H1 (cell line): ENCODE results near the gene LFNG. TPM values are rescaled to one million over a fixed set of nuclear protein-coding genes. Genes with fewer than 3 reads are reported as not detected.

Source experiments
- CTCF ChIA-PET: fragments of 300-600 bp; sonication (Branson Sonifier 250); formaldehyde crosslinking; loops from one replicate; lab custom pipeline; 2021; ENCODE audit not compliant: partially characterized antibody; lab: Charles Lee
- POLR2A ChIA-PET: fragments of 300-600 bp; sonication (Branson Sonifier 250); formaldehyde crosslinking; loops from one replicate; lab custom pipeline; 2021; ENCODE audit warnings: inconsistent platforms; ENCODE audit not compliant: partially characterized antibody; lab: Charles Lee
- DNase-seq, 2 experiments: peaks; one replicate each; pipeline versions ENCODE4 v3.0.0 to v3.0.0-alpha.2; 2010 to 2022; ENCODE audit warnings: low spot score in 2 of 2, low read depth in 1 of 2, mixed read lengths in 1 of 2
- FAIRE-seq: peaks from 2 replicates; lab custom pipeline; 2011; peaks lifted over from hg19 to GRCh38; lab: Jason Lieb, UNC
- H2AFZ ChIP-seq: 2 replicates; pipeline ENCODE4 v1.8.1; 2012; ENCODE audit warnings: low read length, inconsistent platforms
- H2AK5ac ChIP-seq: 2 replicates; pipeline ENCODE4 v1.6.1; 2013; ENCODE audit warnings: low read depth, low read length
- H2BK120ac ChIP-seq: replicated peaks from 2 replicates; pipeline ENCODE3; 2013; ENCODE audit warnings: low read depth, low read length, inconsistent platforms
- H2BK12ac ChIP-seq: 2 replicates; pipeline ENCODE4 v1.6.1; 2013; ENCODE audit warnings: low read depth, low read length
- H2BK15ac ChIP-seq: 2 replicates; pipeline ENCODE4 v1.6.1; 2013; ENCODE audit warnings: low read length
- H2BK20ac ChIP-seq: 2 replicates; pipeline ENCODE4 v1.6.1; 2013; ENCODE audit warnings: low read length
- H2BK5ac ChIP-seq: 2 replicates; pipeline ENCODE4 v1.6.1; 2013; ENCODE audit warnings: low read depth, low read length
- H3K14ac ChIP-seq: 2 replicates; pipeline ENCODE4 v1.6.1; 2013; ENCODE audit warnings: inconsistent platforms; ENCODE audit not compliant: insufficient read length
- H3K18ac ChIP-seq: 2 replicates; pipeline ENCODE4 v1.6.1; 2013; ENCODE audit warnings: low read length; ENCODE audit errors: extremely low read depth
- H3K23ac ChIP-seq: 2 replicates; pipeline ENCODE4 v1.6.1; 2013; ENCODE audit warnings: inconsistent platforms; ENCODE audit not compliant: insufficient read length
- H3K23me2 ChIP-seq: 2 replicates; pipeline ENCODE4 v1.6.1; 2013; ENCODE audit warnings: low read depth, low read length
- H3K27ac ChIP-seq: 2 replicates; pipeline ENCODE4 v1.6.1; 2011; ENCODE audit warnings: low read depth, low read length, inconsistent platforms
- H3K27me3 ChIP-seq, 4 experiments: replicated peaks in 1 of 4; 1 replicate in 1 of 4; 2 replicates in 3 of 4; pipeline versions ENCODE4 v1.6.1 to v1.8.1; 2011 to 2013; ENCODE audit warnings: low read length in 3 of 4, mild to moderate bottlenecking in 3 of 4, inconsistent platforms in 2 of 4, mixed read lengths in 2 of 4, moderate library complexity in 1 of 4; ENCODE audit not compliant: control insufficient read depth in 3 of 4, insufficient read depth in 3 of 4; ENCODE audit errors: extremely low read depth in 1 of 4
- H3K36me3 ChIP-seq, 4 experiments: 2 replicates each; pipeline versions ENCODE4 v1.6.1 to v1.8.1; 2011 to 2013; ENCODE audit warnings: mild to moderate bottlenecking in 4 of 4, low read length in 3 of 4, moderate library complexity in 2 of 4, control low read depth in 1 of 4, inconsistent platforms in 1 of 4; ENCODE audit not compliant: insufficient read depth in 4 of 4, control insufficient read depth in 2 of 4
- H3K4ac ChIP-seq: replicated peaks from 2 replicates; pipeline ENCODE3; 2013; ENCODE audit warnings: low read length, low read depth, mixed read lengths, inconsistent platforms; ENCODE audit not compliant: insufficient read length
- H3K4me1 ChIP-seq, 4 experiments: replicated peaks in 1 of 4; 1 replicate in 1 of 4; 2 replicates in 3 of 4; pipeline versions ENCODE4 v1.6.1 to v1.8.1; 2011 to 2013; ENCODE audit warnings: low read length in 3 of 4, inconsistent platforms in 2 of 4, mixed read lengths in 1 of 4; ENCODE audit not compliant: insufficient read depth in 4 of 4, control insufficient read depth in 3 of 4
- H3K4me2 ChIP-seq, 2 experiments: 2 replicates each; pipeline versions ENCODE4 v1.6.1 to v1.8.1; 2011 to 2013; ENCODE audit warnings: low read depth in 2 of 2, low read length in 2 of 2, control low read depth in 1 of 2, inconsistent platforms in 1 of 2, mild to moderate bottlenecking in 1 of 2; ENCODE audit not compliant: insufficient read depth in 1 of 2
- H3K4me3 ChIP-seq, 4 experiments: fragments of 200-600, 300-600 bp in 1 of 4; sonication (generic), shearing (Covaris generic), sonication (Bioruptor Twin) in 1 of 4; 2 replicates each; pipeline versions ENCODE4 v1.5.1 to v1.8.1; 2011 to 2016; ENCODE audit warnings: low read length in 4 of 4, low read depth in 3 of 4, control low read depth in 2 of 4, inconsistent platforms in 2 of 4, mild to moderate bottlenecking in 2 of 4, mixed read lengths in 1 of 4, moderate library complexity in 1 of 4; ENCODE audit not compliant: insufficient read depth in 2 of 4; ENCODE audit errors: extremely low read depth in 1 of 4
- H3K56ac ChIP-seq: replicated peaks from 2 replicates; pipeline ENCODE3; 2013; ENCODE audit warnings: low read depth, mild to moderate bottlenecking, mixed read lengths, low read length, inconsistent platforms; ENCODE audit not compliant: insufficient read length
- H3K79me1 ChIP-seq: 2 replicates; pipeline ENCODE4 v1.6.1; 2013; ENCODE audit warnings: low read depth, low read length, control low read depth
- H3K79me2 ChIP-seq, 2 experiments: 2 replicates each; pipeline versions ENCODE4 v1.6.1 to v1.8.1; 2012 to 2013; ENCODE audit warnings: low read length in 2 of 2, mild to moderate bottlenecking in 2 of 2, inconsistent platforms in 1 of 2; ENCODE audit not compliant: insufficient read depth in 2 of 2, control insufficient read depth in 1 of 2
- H3K9ac ChIP-seq, 4 experiments: replicated peaks in 1 of 4; 1 replicate in 1 of 4; 2 replicates in 3 of 4; pipeline versions ENCODE4 v1.6.1 to v1.8.1; 2011 to 2013; ENCODE audit warnings: low read depth in 3 of 4, low read length in 3 of 4, control low read depth in 2 of 4, mild to moderate bottlenecking in 2 of 4, moderate library complexity in 2 of 4, inconsistent platforms in 1 of 4; ENCODE audit errors: extremely low read depth in 1 of 4
- H3K9me3 ChIP-seq, 2 experiments: 2 replicates each; pipeline versions ENCODE4 v1.6.1 to v1.8.1; 2012 to 2013; ENCODE audit warnings: mild to moderate bottlenecking in 2 of 2, moderate library complexity in 2 of 2, control low read depth in 1 of 2, inconsistent platforms in 1 of 2, low read depth in 1 of 2, low read length in 1 of 2, mixed read lengths in 1 of 2; ENCODE audit not compliant: insufficient read depth in 2 of 2
- H4K20me1 ChIP-seq, 2 experiments: replicated peaks in 1 of 2; 2 replicates each; pipeline versions ENCODE3 to v1.8.1; 2011 to 2013; ENCODE audit warnings: inconsistent platforms in 2 of 2, low read length in 2 of 2, mild to moderate bottlenecking in 1 of 2; ENCODE audit not compliant: insufficient read depth in 2 of 2, control insufficient read depth in 1 of 2
- H4K5ac ChIP-seq: 2 replicates; pipeline ENCODE4 v1.6.1; 2013; ENCODE audit warnings: low read length, low read depth, mixed read lengths, inconsistent platforms; ENCODE audit not compliant: insufficient read length
- H4K8ac ChIP-seq: 2 replicates; pipeline ENCODE4 v1.8.0; 2013; ENCODE audit warnings: mild to moderate bottlenecking, moderate library complexity, low read length, inconsistent platforms; ENCODE audit not compliant: insufficient read depth; ENCODE audit errors: extremely low read depth
- H4K91ac ChIP-seq: replicated peaks from 2 replicates; pipeline ENCODE3; 2013; ENCODE audit warnings: low read length, mixed read lengths, inconsistent platforms; ENCODE audit not compliant: insufficient read length
- BACH1 ChIP-seq: IDR thresholded peaks from 2 replicates; pipeline ENCODE4 v1.6.1; 2012; ENCODE audit warnings: low read length, improper control_type of control experiment
- BCL11A ChIP-seq, 2 experiments: IDR thresholded peaks; one replicate each; pipeline ENCODE4 v1.6.1; 2011; ENCODE audit warnings: low read depth in 2 of 2, low read length in 2 of 2, mild to moderate bottlenecking in 2 of 2
- EP300 ChIP-seq, 2 experiments: IDR thresholded peaks; 1 replicate in 1 of 2; 2 replicates in 1 of 2; pipeline ENCODE4 v1.6.1; 2011 to 2012; ENCODE audit warnings: low read depth in 2 of 2, low read length in 2 of 2, mild to moderate bottlenecking in 2 of 2, borderline replicate concordance in 1 of 2, inconsistent platforms in 1 of 2, moderate library complexity in 1 of 2
- HDAC2 ChIP-seq, 2 experiments: fragments of 300-600 bp in 1 of 2; sonication (generic) in 1 of 2; IDR thresholded peaks; 2 replicates each; pipeline ENCODE4 v1.6.1; 2011 to 2012; ENCODE audit warnings: low read depth in 2 of 2, low read length in 2 of 2, mild to moderate bottlenecking in 2 of 2, moderate library complexity in 2 of 2, borderline replicate concordance in 1 of 2, inconsistent platforms in 1 of 2
- HDAC6 ChIP-seq: IDR thresholded peaks from one replicate; pipeline ENCODE4 v1.7.1; 2012; ENCODE audit warnings: low read depth, mild to moderate bottlenecking, inconsistent platforms, low read length, moderate library complexity
- RBBP5 ChIP-seq: IDR thresholded peaks from 2 replicates; pipeline ENCODE4 v1.7.1; 2012; ENCODE audit warnings: low read depth, mild to moderate bottlenecking, inconsistent platforms, low read length, moderate library complexity, borderline replicate concordance
- SIN3A ChIP-seq, 2 experiments: IDR thresholded peaks in 1 of 2; conservative IDR thresholded peaks in 1 of 2; 2 replicates each; pipeline ENCODE4 v1.6.1; 2011 to 2012; ENCODE audit warnings: low read length in 2 of 2, improper control_type of control experiment in 1 of 2, low read depth in 1 of 2, mild to moderate bottlenecking in 1 of 2
- SP2 ChIP-seq: IDR thresholded peaks from 2 replicates; pipeline ENCODE4 v1.6.1; 2012; ENCODE audit warnings: mild to moderate bottlenecking, low read length, inconsistent platforms
- SRF ChIP-seq: IDR thresholded peaks from 2 replicates; pipeline ENCODE4 v1.6.1; 2011; ENCODE audit warnings: mild to moderate bottlenecking, low read depth, low read length, moderate library complexity
- WGBS, 2 experiments: shearing (Covaris generic) in 1 of 2; methylation state at CpG; one replicate each; pipeline versions ENCODE4 v1.1.6 to v1.1.7; 2013 to 2015; ENCODE audit warnings: low lambda C conversion rate in 2 of 2, mixed read lengths in 2 of 2, inconsistent platforms in 1 of 2, low coverage in 1 of 2, missing lambda C conversion rate in 1 of 2; ENCODE audit not compliant: insufficient replicate concordance in 2 of 2, insufficient coverage in 1 of 2, insufficient read length in 1 of 2; ENCODE audit errors: extremely low coverage in 1 of 2, missing lambda C conversion rate in 1 of 2; 5-methylcytosine and 5-hydroxymethylcytosine counted together
- polyA plus RNA-seq, 7 experiments: library from polyadenylated mRNA; depleted of rRNA in 3 of 7; stranded (reverse) in 5 of 7; unstranded in 2 of 7; fragments of >200 nt in 5 of 7; fragments of 200-250 nt in 2 of 7; gene quantifications; 1 replicate in 5 of 7; 2 replicates in 1 of 7; 4 replicates in 1 of 7; pipeline versions ENCODE4 v1.2.1 to v1.2.3, GENCODE V29; 2011 to 2013; ENCODE audit warnings: missing spikeins in 2 of 7, mixed read lengths in 2 of 7
- total RNA-seq: library from RNA; stranded (reverse); fragmentation: NEBNext Ultra II Directional; extraction: Animal tissue kit (Norgen Biotek cat#: 25700); gene quantifications from 2 replicates; pipeline ENCODE4 v1.2.1, GENCODE V29; 2021

LFNG gene
- total and polyA plus RNA-seq, 2 of the 8 experiments (the other 6 are each of a cell fraction or from before 2014, with no cell fraction given), result 31.6 to 35.6 TPM

- WGBS, 2 experiments, result 87% methylated on average over 7 of the region's 9 CpGs; no CpG with 5 or more reads in 1 of the 2 experiments
- no peak overlapping the region for H3K27ac ChIP-seq
These were observed 30.9 kb upstream of the LFNG start for GRCh38 chr7:2488681-2489080.

More at GRCh38 chr7:2488681-2489080, 30.9 kb upstream of the LFNG start:
- H2BK20ac ChIP-seq, result no peak overlapping the region
- no peak for TF ChIP-seq SP2
- no peak for TF ChIP-seq EP300 (IDR thresholded peaks at IDR 0.05; ENCODE audit: borderline replicate concordance in 1 of 2, low read depth in 2 of 2, low read length in 2 of 2)
- TF ChIP-seq SRF, result no peak
- no peak for TF ChIP-seq SIN3A (conservative IDR thresholded peaks at IDR 0.05 in 1 of 2, IDR thresholded peaks at IDR 0.05 in 1 of 2; ENCODE audit: low read depth in 1 of 2, low read length in 2 of 2)
- no peak for TF ChIP-seq RBBP5
- TF ChIP-seq HDAC2 (IDR thresholded peaks at IDR 0.05; ENCODE audit: borderline replicate concordance in 1 of 2, low read depth in 2 of 2, low read length in 2 of 2), result no peak
- TF ChIP-seq BCL11A (IDR thresholded peaks at IDR 0.05; ENCODE audit: low read depth in 2 of 2, low read length in 2 of 2), result no peak
- TF ChIP-seq BACH1, result no peak
- no peak for TF ChIP-seq HDAC6
- ChIA-PET CTCF (interaction anchor here (0.8 to 2.0 kb wide), 9 partner anchors 9 to 56 kb away, joined by 3 to 8 read pairs (median 4); no protein-coding TSS in a partner anchor), POLR2A (interaction anchor here (0.7 to 1.8 kb wide), 4 partner anchors 9 to 141 kb away, joined by 3 to 8 read pairs (median 3); no protein-coding TSS in a partner anchor)
- FAIRE-seq (no peak), DNase-seq (no peak)
- H3K23me2 ChIP-seq, result peaks cover 16% of the 10 kb centered on the region; the same call in 1 of the 2 replicates
- H4K20me1 ChIP-seq, result no peaks in the 10 kb centered on the region
- no peak overlapping the region for H3K23ac ChIP-seq
- no peak overlapping the region for H3K56ac ChIP-seq
- no peaks in the 10 kb centered on the region for H3K9me3 ChIP-seq
- no peak overlapping the region for H2BK120ac ChIP-seq
- no peaks in the 10 kb centered on the region for H3K79me1 ChIP-seq
- no peak overlapping the region for H4K5ac ChIP-seq
- H4K91ac ChIP-seq, result no peak overlapping the region
- no peak overlapping the region for H2BK5ac ChIP-seq
- H3K18ac ChIP-seq, result no peak overlapping the region
- no peak overlapping the region for H3K4me3 ChIP-seq
- H4K8ac ChIP-seq, result no peak overlapping the region
- H3K4me2 ChIP-seq, result no peak overlapping the region
- H3K9ac ChIP-seq, result no peak overlapping the region
- H2BK12ac ChIP-seq, result no peak overlapping the region
- H2AFZ ChIP-seq, result no peak overlapping the region
- no peak overlapping the region for H3K14ac ChIP-seq
- no peaks in the 10 kb centered on the region for H3K27me3 ChIP-seq
- no peak overlapping the region for H2AK5ac ChIP-seq
- H3K4ac ChIP-seq, result no peak overlapping the region
- no peaks in the 10 kb centered on the region for H3K79me2 ChIP-seq
- no peaks in the 10 kb centered on the region for H3K36me3 ChIP-seq
- H3K4me1 ChIP-seq, result peaks cover 0 to 1% (median 0%) of the 10 kb centered on the region in 4 experiments; a peak in 2 of 7 replicates
- H2BK15ac ChIP-seq, result no peak overlapping the region
